Brain microvascular endothelial cell (primary cell): ENCODE data around the gene DUSP6.
A peak's percentile ranks its signal among the peaks of the same experiment; 100 is the strongest.

ENCODE experiments used
- DNase-seq: peaks from one replicate; pipeline ENCODE4 v3.0.0-alpha.2; 2020
- H3K27ac ChIP-seq: fragments of 250-450 bp; sonication (Bioruptor Pico); 2 replicates; pipeline ENCODE4 v1.5.1; 2020; ENCODE audit warnings: mild to moderate bottlenecking, moderate library complexity
- H3K27me3 ChIP-seq: fragments of 250-450 bp; sonication (Bioruptor Pico); replicated peaks from 2 replicates; pipeline ENCODE4 v1.5.1; 2020; ENCODE audit warnings: mild to moderate bottlenecking
- H3K36me3 ChIP-seq: fragments of 250-450 bp; sonication (Bioruptor Pico); replicated peaks from 2 replicates; pipeline ENCODE4 v1.5.1; 2020; ENCODE audit warnings: mild to moderate bottlenecking
- H3K4me3 ChIP-seq: 2 replicates; pipeline ENCODE4 v1.5.1; 2011; ENCODE audit warnings: low read depth, mild to moderate bottlenecking, control low read depth, low read length, moderate library complexity
- in situ Hi-C: cut with HindIII; loops from 2 replicates; pipeline ENCODE4 v1.10.0; 2017; ENCODE audit warnings: low sequenced_read_pairs, low pct_ligation_motif_present
- TF ChIP-seq, protein P1 (sequence below): IDR thresholded peaks from 2 replicates; pipeline ENCODE4 v1.5.1; 2011; ENCODE audit warnings: low read depth, mild to moderate bottlenecking, moderate library complexity, low read length, control low read depth, inconsistent platforms; ENCODE audit errors: missing control alignments

DUSP6 gene

DNA sequence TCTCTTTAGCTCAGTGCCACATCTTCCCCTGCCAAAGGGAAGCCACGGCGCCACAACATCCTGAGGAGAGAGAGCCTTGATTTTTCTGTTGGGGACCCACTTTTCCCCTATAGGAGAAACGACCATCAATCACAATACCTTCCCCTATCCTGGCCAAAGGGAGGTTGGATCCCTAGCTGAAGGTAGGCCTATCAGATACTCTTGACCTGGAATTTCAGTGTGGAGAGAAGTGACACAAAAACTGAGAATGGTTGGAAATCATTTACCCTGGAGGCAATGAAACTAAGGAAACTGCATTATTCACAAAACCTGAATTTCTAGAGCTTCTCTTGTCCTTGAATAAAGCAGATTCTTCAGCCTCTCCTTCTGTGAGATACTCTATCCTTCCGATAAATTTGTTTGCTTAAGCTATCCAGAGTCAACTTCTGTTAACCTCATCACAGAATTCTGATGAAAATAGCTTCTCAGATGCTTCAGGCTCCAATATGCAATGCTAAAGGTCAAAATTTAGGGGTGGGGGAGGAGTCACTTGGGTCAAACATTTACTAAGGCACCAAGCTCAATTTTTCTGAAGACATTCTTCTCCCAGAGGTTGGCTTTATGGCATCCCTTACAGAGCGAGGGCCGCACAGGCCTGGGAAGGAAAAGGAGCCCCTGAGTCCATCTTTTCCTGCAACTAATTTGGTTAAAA lies 27.0 kb upstream of the DUSP6 start:
- Histone ChIP-seq H3K27me3 (no peaks in the 10 kb centered on the region), H3K4me3 (no peak overlapping the region), H3K36me3 (no peaks in the 10 kb centered on the region), H3K27ac (no peak overlapping the region)
- TF ChIP-seq, protein P1, sequence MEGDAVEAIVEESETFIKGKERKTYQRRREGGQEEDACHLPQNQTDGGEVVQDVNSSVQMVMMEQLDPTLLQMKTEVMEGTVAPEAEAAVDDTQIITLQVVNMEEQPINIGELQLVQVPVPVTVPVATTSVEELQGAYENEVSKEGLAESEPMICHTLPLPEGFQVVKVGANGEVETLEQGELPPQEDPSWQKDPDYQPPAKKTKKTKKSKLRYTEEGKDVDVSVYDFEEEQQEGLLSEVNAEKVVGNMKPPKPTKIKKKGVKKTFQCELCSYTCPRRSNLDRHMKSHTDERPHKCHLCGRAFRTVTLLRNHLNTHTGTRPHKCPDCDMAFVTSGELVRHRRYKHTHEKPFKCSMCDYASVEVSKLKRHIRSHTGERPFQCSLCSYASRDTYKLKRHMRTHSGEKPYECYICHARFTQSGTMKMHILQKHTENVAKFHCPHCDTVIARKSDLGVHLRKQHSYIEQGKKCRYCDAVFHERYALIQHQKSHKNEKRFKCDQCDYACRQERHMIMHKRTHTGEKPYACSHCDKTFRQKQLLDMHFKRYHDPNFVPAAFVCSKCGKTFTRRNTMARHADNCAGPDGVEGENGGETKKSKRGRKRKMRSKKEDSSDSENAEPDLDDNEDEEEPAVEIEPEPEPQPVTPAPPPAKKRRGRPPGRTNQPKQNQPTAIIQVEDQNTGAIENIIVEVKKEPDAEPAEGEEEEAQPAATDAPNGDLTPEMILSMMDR = no peak
- in situ Hi-C loops = no loop called here
- no peak for DNase-seq

DNA sequence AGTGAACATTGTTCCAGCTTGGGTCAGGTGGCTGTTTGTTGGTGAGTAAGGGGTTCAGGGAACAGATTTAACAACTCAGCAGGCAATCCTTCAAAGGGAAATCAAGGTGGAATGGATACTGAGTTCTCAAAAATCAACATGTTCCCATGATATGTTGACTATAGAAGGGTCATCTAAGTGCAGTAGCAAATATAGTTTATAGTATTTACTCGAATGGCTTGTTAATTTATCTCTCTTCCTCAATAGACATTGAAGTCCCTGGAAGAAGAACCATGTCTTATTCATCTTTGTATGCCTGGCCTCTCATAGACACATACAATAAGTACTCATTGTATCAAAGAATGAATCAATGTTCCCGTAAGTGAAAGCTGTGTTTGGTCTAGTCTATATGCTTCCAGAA lies 24.5 kb upstream of the DUSP6 start:
- H3K4me3 ChIP-seq = no peak overlapping the region
- no peaks in the 10 kb centered on the region for H3K27me3 ChIP-seq
- in situ Hi-C loops = no loop called here
- H3K36me3 ChIP-seq = no peaks in the 10 kb centered on the region
- DNase-seq = no peak
- TF ChIP-seq, protein P1 = no peak
- H3K27ac ChIP-seq = no peak overlapping the region

DNA sequence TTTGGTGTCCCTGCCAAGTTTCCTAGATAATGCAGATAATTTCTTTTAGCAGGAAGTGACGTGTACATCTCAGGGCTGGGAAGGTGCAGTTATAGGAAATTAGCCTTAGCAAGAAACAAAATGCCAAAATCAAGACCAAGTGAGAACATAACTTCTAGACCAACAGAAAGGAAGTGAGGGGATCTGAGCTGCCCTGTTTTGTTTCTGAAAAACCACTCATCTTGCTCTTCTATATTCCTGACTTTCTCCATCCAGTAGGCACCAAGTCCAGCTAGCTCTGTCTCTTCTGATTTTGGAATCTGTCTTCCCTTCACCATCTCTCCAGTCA lies 23.9 kb upstream of the DUSP6 start:
- DNase-seq = no peak
- Histone ChIP-seq H3K36me3 (no peaks in the 10 kb centered on the region), H3K27ac (peak overlapping the region; percentile 83), H3K4me3 (no peak overlapping the region), H3K27me3 (no peaks in the 10 kb centered on the region)
- in situ Hi-C loops = no loop called here
- TF ChIP-seq, protein P1 = no peak

DNA sequence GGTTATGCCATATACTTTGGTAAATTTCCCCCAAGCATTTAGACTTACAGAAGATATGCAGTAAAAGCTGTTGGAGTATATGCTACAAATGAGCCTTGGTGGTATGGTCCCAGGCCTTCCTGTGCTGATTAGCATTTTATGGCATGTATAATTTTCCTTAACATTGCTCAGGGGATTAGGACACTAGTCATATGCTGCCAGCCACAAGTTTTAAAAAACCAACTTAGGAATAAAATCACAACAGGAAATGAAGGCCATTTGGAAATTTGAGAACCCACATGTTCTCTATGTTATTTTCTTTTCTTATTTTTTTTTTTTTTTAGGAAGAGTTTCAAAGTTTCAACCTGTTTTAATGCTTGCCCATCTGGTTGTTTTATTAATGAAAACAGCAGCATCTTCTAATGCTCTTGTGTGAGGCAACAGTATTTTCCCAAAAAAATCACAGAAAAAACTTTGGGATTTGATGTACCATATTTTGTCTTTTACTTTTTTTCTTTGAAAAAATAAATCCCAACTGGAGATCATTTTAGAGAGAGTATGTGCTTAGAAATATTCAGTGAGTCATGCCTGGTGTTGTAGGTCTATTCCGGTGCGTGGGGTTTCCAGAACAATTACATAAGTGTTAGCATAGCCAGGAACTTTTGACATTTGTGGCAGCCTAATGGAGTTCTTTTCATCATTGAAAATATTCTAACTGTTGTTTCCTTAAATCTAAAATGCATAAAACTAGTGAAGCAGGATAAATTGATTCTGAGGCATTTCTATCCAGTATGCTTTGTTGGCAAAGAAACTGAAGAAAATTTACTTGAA lies 21.7 kb upstream of the DUSP6 start:
- peak overlapping the region; percentile 63 for H3K27ac ChIP-seq
- H3K36me3 ChIP-seq = no peaks in the 10 kb centered on the region
- in situ Hi-C loops = loop anchor here (25.0 kb wide), 1 partner anchor 88 kb away; no protein-coding TSS in a partner anchor
- DNase-seq = peak; percentile 83
- no peak overlapping the region for H3K4me3 ChIP-seq
- no peaks in the 10 kb centered on the region for H3K27me3 ChIP-seq
- TF ChIP-seq, protein P1 = no peak

DNA sequence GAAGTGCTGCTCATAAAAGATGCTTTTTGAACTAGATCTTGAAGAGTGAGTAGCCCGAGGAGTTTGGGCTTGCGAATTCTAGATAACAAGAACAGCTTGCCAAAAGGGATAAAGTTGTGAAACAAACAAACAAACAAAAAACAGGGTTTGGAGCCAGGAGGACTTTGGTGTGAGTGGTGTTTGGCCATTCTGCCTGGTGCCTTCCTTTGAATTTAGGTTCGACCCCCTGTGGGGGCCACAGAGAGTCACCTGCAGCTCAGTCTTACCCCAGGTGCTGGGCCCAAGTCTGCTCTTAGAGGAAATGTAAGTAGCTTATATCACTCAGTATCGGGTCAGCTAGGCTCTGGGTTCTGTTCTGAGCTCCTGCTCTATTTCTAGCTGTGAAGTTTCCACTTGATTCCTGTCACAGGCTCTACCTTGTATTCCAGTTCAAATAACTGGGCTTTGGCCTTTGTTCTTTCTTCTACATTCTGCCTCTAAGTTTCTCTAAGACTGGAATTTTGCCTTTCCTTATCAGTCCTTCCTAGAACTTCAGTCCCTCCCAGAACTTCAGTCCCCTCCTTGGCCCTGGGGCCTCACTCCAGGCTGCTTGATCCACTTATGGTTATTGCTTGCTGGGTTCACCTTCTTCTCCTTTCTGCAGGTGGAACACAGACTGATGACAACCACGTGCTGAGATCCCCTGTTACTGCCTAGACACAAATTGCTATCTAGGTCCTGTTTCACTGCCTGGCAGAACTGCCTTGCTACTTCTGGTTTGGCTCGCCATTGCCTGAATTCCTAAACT lies 20.5 kb upstream of the DUSP6 start:
- TF ChIP-seq, protein P1 = no peak
- in situ Hi-C loops = loop anchor here (25.0 kb wide), 1 partner anchor 90 kb away; no protein-coding TSS in a partner anchor
- no peak for DNase-seq
- no peak overlapping the region for H3K4me3 ChIP-seq
- peak overlapping the region; percentile 63 for H3K27ac ChIP-seq
- H3K27me3 ChIP-seq = no peaks in the 10 kb centered on the region
- H3K36me3 ChIP-seq = no peaks in the 10 kb centered on the region
